Measurements from ENCODE around the gene PKP3.

DNA sequence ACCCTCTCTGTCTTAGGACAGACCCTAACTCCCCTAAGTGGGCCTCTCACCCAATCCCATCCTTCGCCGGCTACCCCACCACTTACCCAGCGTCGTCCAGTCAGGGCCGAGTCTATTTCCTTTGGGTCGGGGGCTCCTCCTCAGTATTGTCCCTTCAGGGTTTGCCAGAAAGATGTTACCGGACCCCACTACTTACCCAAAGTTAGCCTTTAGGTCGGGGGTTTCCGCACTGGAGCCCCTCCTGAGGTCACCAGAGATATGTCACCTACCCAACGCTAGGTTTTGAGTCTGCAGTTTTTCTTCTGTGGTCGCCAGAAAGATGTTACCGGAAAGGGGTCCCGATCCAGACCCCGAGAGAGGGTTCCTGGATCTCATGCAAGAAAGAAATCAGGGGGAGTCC, 42.6 kb upstream of the PKP3 start:
- no peak for TF ChIP-seq CTCF (IDR thresholded peaks at IDR 0.05)
- TF ChIP-seq ZFX (IDR thresholded peaks at IDR 0.05; ENCODE audit: borderline replicate concordance): no peak
